GM18519 (cell line): Measurements from ENCODE around the gene FMN1.
"Not testable (repeated sequence)": the region's sequence is repeated elsewhere in the genome, so short reads cannot be mapped to it uniquely, and the experiment has no call there.

Source experiments
- ATAC-seq: cut with Tn5 transposase; IDR thresholded peaks from one replicate; pipeline ENCODE4 v1.9.1; 2021; ENCODE audit warnings: mild to moderate bottlenecking, moderate library complexity; ENCODE audit not compliant: unreplicated experiment, low FRiP score

The FMN1 gene

GRCh38 chr15:33096134-33096533, 98.4 kb downstream of the FMN1 start:
- ATAC-seq: no peak

- ATAC-seq: no peak
These were observed 98.9 kb downstream of the FMN1 start for GRCh38 chr15:33095641-33096040.

GRCh38 chr15:33094336-33094735, 100.2 kb downstream of the FMN1 start:
- ATAC-seq: no peak

GRCh38 chr15:33093222-33093621, 101.3 kb downstream of the FMN1 start:
- ATAC-seq: no peak

- ATAC-seq: no peak
These were observed 102.4 kb downstream of the FMN1 start for GRCh38 chr15:33091983-33092693.

GRCh38 chr15:33089878-33090757, 104.4 kb downstream of the FMN1 start:
- ATAC-seq: no peak

GRCh38 chr15:33089165-33089877, 105.2 kb downstream of the FMN1 start:
- no peak for ATAC-seq

GRCh38 chr15:33086500-33087121, 107.9 kb downstream of the FMN1 start:
- no peak for ATAC-seq

GRCh38 chr15:33084661-33085060, 109.9 kb downstream of the FMN1 start:
- ATAC-seq: no peak

GRCh38 chr15:33083232-33084081, 111.1 kb downstream of the FMN1 start:
- no peak for ATAC-seq

- ATAC-seq: no peak
These were observed 114.5 kb downstream of the FMN1 start for GRCh38 chr15:33080006-33080405.

- ATAC-seq: no peak
These were observed 115.9 kb downstream of the FMN1 start for GRCh38 chr15:33078607-33079006.

- no peak for ATAC-seq
These were observed 117.6 kb downstream of the FMN1 start for GRCh38 chr15:33076937-33077336.

GRCh38 chr15:33074942-33075341, 119.6 kb downstream of the FMN1 start:
- no peak for ATAC-seq

- ATAC-seq: no peak
These were observed 120.3 kb downstream of the FMN1 start for GRCh38 chr15:33074212-33074611.

GRCh38 chr15:33071451-33071850, 123.1 kb downstream of the FMN1 start:
- ATAC-seq: no peak

GRCh38 chr15:33069903-33070302, 124.6 kb downstream of the FMN1 start:
- not testable (repeated sequence) for ATAC-seq

- ATAC-seq: no peak
These were observed 125.4 kb downstream of the FMN1 start for GRCh38 chr15:33069161-33069560.

- no peak for ATAC-seq
These were observed 126.0 kb downstream of the FMN1 start for GRCh38 chr15:33068511-33068990.
